ENCODE results near the gene CACNA1C.

CACNA1C gene

GRCh38 chr12:2450553-2450952 is 397.8 kb downstream of the CACNA1C start:
- no peaks in the 10 kb centered on the region for H3K27me3 ChIP-seq (replicated peaks)
- TF ChIP-seq CTCF (IDR thresholded peaks at IDR 0.05; ENCODE audit: low read depth, low read length, missing control alignments), result no peak
- no peak overlapping the region for H3K4me3 ChIP-seq (ENCODE audit: low read depth, low read length)
- in situ Hi-C loops (cut with HindIII; ENCODE audit: low pct_ligation_motif_present, low sequenced_read_pairs), result no loop called here
- no peaks in the 10 kb centered on the region for H3K36me3 ChIP-seq (replicated peaks)
- DNase-seq, result no peak
- H3K27ac ChIP-seq, result no peak overlapping the region

- Histone ChIP-seq H3K27me3 (replicated peaks) (no peaks in the 10 kb centered on the region), H3K4me3 (ENCODE audit: low read depth, low read length) (no peak overlapping the region), H3K36me3 (replicated peaks) (no peaks in the 10 kb centered on the region), H3K27ac (no peak overlapping the region)
- in situ Hi-C loops (cut with HindIII; ENCODE audit: low pct_ligation_motif_present, low sequenced_read_pairs), result no loop called here
- no peak for DNase-seq
- TF ChIP-seq CTCF (IDR thresholded peaks at IDR 0.05; ENCODE audit: low read depth, low read length, missing control alignments), result no peak
These were observed 398.2 kb downstream of the CACNA1C start for GRCh38 chr12:2451025-2451424.

GRCh38 chr12:2451497-2451896 is 398.7 kb downstream of the CACNA1C start:
- Histone ChIP-seq H3K36me3 (replicated peaks) (no peaks in the 10 kb centered on the region), H3K27ac (no peak overlapping the region), H3K27me3 (replicated peaks) (no peaks in the 10 kb centered on the region), H3K4me3 (ENCODE audit: low read depth, low read length) (no peak overlapping the region)
- no peak for TF ChIP-seq CTCF (IDR thresholded peaks at IDR 0.05; ENCODE audit: low read depth, low read length, missing control alignments)
- DNase-seq, result no peak
- in situ Hi-C loops (cut with HindIII; ENCODE audit: low pct_ligation_motif_present, low sequenced_read_pairs), result no loop called here

- no peak for TF ChIP-seq CTCF (IDR thresholded peaks at IDR 0.05; ENCODE audit: low read depth, low read length, missing control alignments)
- no peaks in the 10 kb centered on the region for H3K36me3 ChIP-seq (replicated peaks)
- H3K27me3 ChIP-seq (replicated peaks), result no peaks in the 10 kb centered on the region
- DNase-seq, result no peak
- no peak overlapping the region for H3K4me3 ChIP-seq (ENCODE audit: low read depth, low read length)
- in situ Hi-C loops (cut with HindIII; ENCODE audit: low pct_ligation_motif_present, low sequenced_read_pairs), result no loop called here
- H3K27ac ChIP-seq, result no peak overlapping the region
These were observed 400.4 kb downstream of the CACNA1C start for GRCh38 chr12:2453076-2453760.

GRCh38 chr12:2453761-2454090 is 400.9 kb downstream of the CACNA1C start:
- TF ChIP-seq CTCF (IDR thresholded peaks at IDR 0.05; ENCODE audit: low read depth, low read length, missing control alignments), result no peak
- no peak overlapping the region for H3K4me3 ChIP-seq (ENCODE audit: low read depth, low read length)
- no peaks in the 10 kb centered on the region for H3K27me3 ChIP-seq (replicated peaks)
- H3K36me3 ChIP-seq (replicated peaks), result no peaks in the 10 kb centered on the region
- no peak overlapping the region for H3K27ac ChIP-seq
- in situ Hi-C loops (cut with HindIII; ENCODE audit: low pct_ligation_motif_present, low sequenced_read_pairs), result no loop called here
- no peak for DNase-seq

- Histone ChIP-seq H3K27ac (no peak overlapping the region), H3K27me3 (replicated peaks) (no peaks in the 10 kb centered on the region), H3K36me3 (replicated peaks) (no peaks in the 10 kb centered on the region), H3K4me3 (ENCODE audit: low read depth, low read length) (no peak overlapping the region)
- no peak for TF ChIP-seq CTCF (IDR thresholded peaks at IDR 0.05; ENCODE audit: low read depth, low read length, missing control alignments)
- no peak for DNase-seq
- in situ Hi-C loops (cut with HindIII; ENCODE audit: low pct_ligation_motif_present, low sequenced_read_pairs), result no loop called here
These were observed 401.9 kb downstream of the CACNA1C start for GRCh38 chr12:2454601-2455177.

All from brain microvascular endothelial cell (primary cell).